Ishikawa (cell line): ENCODE measurements around the gene DOC2B.

ENCODE experiments used
- CEBPB ChIP-seq: IDR thresholded peaks from 2 replicates; pipeline ENCODE4 v1.6.1; 2012
- CREB1 ChIP-seq: IDR thresholded peaks from 2 replicates; pipeline ENCODE4 v1.6.1; 2012; ENCODE audit warnings: low read depth
- EGR1 ChIP-seq: IDR thresholded peaks from 2 replicates; pipeline ENCODE4 v1.6.1; 2012
- EP300 ChIP-seq: IDR thresholded peaks from 2 replicates; pipeline ENCODE4 v1.6.1; 2012; ENCODE audit warnings: borderline replicate concordance
- FOXM1 ChIP-seq: IDR thresholded peaks from 2 replicates; pipeline ENCODE4 v1.6.1; 2012; ENCODE audit warnings: low read depth, borderline replicate concordance
- MAX ChIP-seq: IDR thresholded peaks from 2 replicates; pipeline ENCODE4 v1.6.1; 2012
- NFIC ChIP-seq: IDR thresholded peaks from 2 replicates; pipeline ENCODE4 v1.6.1; 2012
- RAD21 ChIP-seq: IDR thresholded peaks from 2 replicates; pipeline ENCODE4 v1.6.1; 2012; ENCODE audit warnings: low read depth
- REST ChIP-seq: IDR thresholded peaks from 2 replicates; pipeline ENCODE4 v1.6.1; 2012; ENCODE audit warnings: low read depth, mild to moderate bottlenecking
- TAF1 ChIP-seq: IDR thresholded peaks from 2 replicates; pipeline ENCODE4 v1.6.1; 2012; ENCODE audit warnings: low read depth, mild to moderate bottlenecking
- TCF12 ChIP-seq: IDR thresholded peaks from 2 replicates; pipeline ENCODE4 v1.6.1; 2012; ENCODE audit warnings: low read depth
- TEAD4 ChIP-seq: IDR thresholded peaks from 2 replicates; pipeline ENCODE4 v1.6.1; 2012
- USF1 ChIP-seq: IDR thresholded peaks from 2 replicates; pipeline ENCODE4 v1.6.1; 2012
- YY1 ChIP-seq: IDR thresholded peaks from 2 replicates; pipeline ENCODE4 v1.6.1; 2012; ENCODE audit warnings: low read depth
- ZBTB7A ChIP-seq: IDR thresholded peaks from 2 replicates; pipeline ENCODE4 v1.6.1; 2012; ENCODE audit warnings: low read depth

Gene DOC2B

GRCh38 chr17:205148-205669 is 23.8 kb upstream of the DOC2B start:
- TF ChIP-seq CEBPB = no peak
- TF ChIP-seq FOXM1 = no peak
- no peak for TF ChIP-seq ZBTB7A
- no peak for TF ChIP-seq TAF1
- TF ChIP-seq USF1 = no peak
- TF ChIP-seq NFIC = no peak
- TF ChIP-seq EGR1 = no peak
- TF ChIP-seq CREB1 = no peak
- no peak for TF ChIP-seq MAX
- no peak for TF ChIP-seq RAD21
- TF ChIP-seq YY1 = no peak
- no peak for TF ChIP-seq REST
- TF ChIP-seq EP300 = no peak
- no peak for TF ChIP-seq TCF12
- TF ChIP-seq TEAD4 = no peak

- no peak for TF ChIP-seq MAX
- no peak for TF ChIP-seq RAD21
- TF ChIP-seq FOXM1 = no peak
- no peak for TF ChIP-seq NFIC
- no peak for TF ChIP-seq REST
- TF ChIP-seq TCF12 = no peak
- TF ChIP-seq CEBPB = no peak
- no peak for TF ChIP-seq EGR1
Observed at GRCh38 chr17:204427-205147, 23.1 kb upstream of the DOC2B start.

GRCh38 chr17:202501-202951 is 21.1 kb upstream of the DOC2B start:
- TF ChIP-seq CEBPB (no peak), FOXM1 (no peak), ZBTB7A (no peak), EGR1 (no peak), MAX (no peak)

- no peak for TF ChIP-seq TEAD4
- no peak for TF ChIP-seq USF1
- no peak for TF ChIP-seq TCF12
- TF ChIP-seq EP300 = no peak
- TF ChIP-seq EGR1 = no peak
- TF ChIP-seq NFIC = no peak
- TF ChIP-seq FOXM1 = no peak
- TF ChIP-seq ZBTB7A = no peak
- TF ChIP-seq REST = no peak
- TF ChIP-seq RAD21 = no peak
- TF ChIP-seq CEBPB = no peak
- TF ChIP-seq TAF1 = no peak
- no peak for TF ChIP-seq YY1
- TF ChIP-seq CREB1 = no peak
- TF ChIP-seq MAX = no peak
Observed at GRCh38 chr17:200586-200985, 19.1 kb upstream of the DOC2B start.
